ENCODE measurements around the gene NR1H4.
"Not testable (repeated sequence)": the region's sequence is repeated elsewhere in the genome, so short reads cannot be mapped to it uniquely, and the experiment has no call there.

Gene NR1H4

DNA sequence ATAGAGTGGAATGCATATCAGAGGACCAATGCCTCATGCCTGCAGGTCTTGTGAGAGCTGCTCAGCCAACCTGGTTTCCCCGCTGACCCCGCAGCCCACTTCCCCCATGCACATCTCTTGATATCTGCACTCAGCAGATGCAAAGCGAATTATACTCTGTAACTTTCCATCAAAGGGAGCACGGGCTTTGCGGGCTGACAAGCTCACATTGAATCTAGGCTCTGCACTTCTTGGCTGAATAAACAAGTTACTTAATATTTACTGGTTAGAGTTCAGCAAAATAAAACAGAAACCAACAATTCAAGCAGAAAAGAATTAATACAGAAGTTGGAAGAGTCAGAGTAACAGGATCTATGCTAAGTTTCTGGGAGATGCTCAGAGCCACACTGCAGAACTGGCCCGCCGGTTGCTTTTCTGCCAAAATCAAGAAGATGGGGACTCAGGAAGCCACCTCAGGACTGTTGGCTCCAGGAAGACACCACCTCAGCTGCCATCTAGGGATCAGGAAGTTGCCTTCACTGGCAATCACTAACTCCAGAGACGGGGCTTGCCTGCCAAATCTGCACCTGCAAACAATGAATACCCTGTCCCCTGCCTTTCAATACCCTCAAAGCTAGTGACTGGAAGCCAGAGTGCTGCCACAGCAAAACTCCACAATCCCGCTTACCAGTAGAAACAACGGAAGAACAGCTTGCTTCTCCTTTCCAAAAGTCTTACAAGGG, 46.5 kb downstream of the NR1H4 start:
- DNase-seq, result no peak

DNA sequence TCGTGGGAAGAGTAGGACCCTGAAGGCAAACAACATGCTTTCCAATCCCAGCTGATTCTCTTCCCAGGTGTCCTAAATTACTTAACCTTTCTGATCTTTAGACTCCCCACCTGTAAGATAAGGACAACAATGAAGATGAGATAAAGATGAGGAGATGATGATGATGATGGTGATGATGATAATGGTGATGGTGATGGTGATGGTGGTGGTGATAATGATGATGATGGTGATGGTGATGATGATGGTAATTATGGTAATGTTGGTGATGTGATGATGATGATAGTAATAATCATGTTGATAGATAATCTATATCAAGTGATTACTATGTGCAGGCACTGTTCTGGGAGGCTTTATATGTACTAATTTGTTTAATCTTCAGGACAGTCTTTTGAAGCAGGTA, 48.3 kb downstream of the NR1H4 start:
- DNase-seq, result no peak

DNA sequence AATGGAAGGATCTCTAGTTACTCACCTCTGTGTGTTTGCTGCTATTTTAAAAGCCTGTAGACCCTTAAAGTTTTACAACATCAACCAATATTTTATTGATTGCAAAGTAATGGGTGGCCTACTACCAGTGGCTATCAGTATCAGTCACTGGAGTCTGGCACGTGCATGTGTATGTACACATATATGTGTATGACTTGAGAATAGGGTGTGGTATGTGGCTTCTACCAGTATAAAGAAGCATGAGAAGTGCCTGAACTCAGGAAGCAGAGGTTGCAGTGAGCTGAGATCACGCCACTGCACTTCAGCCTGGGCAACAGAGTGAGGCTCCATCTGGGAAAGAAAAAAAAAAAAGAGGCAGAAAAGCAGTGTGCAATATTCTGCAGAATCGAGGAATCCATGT, 54.4 kb downstream of the NR1H4 start:
- no peak for DNase-seq

DNA sequence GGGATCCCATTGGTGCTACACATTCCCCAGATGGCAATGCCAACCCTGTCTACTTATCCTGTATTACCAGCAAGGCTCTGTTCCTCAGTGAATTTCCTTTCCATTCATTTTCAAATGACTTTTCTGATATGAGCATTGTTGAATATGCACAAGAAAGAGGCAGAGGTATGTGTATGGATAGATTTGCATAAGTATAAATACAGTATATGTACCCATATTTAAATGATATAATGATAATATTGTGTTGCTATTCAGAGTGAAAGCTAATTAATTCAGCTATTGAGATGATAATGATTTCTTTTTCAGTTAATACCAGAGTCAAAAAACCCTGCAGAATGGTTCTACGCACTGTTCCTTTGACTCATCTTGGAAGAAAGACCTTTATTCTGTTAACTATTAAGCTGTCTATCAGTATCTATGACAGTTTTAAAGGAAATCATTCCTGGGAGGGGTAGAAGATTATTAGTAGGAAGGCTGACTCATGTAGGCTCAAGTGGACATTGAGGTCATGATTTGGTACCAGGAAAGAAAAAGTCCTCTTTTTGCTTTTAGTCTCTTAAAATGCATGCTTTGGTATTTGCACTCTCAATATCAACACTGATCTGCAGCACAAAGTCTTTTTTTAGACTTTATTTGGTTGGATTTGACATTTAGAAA, 54.9 kb downstream of the NR1H4 start:
- DNase-seq, result no peak

DNA sequence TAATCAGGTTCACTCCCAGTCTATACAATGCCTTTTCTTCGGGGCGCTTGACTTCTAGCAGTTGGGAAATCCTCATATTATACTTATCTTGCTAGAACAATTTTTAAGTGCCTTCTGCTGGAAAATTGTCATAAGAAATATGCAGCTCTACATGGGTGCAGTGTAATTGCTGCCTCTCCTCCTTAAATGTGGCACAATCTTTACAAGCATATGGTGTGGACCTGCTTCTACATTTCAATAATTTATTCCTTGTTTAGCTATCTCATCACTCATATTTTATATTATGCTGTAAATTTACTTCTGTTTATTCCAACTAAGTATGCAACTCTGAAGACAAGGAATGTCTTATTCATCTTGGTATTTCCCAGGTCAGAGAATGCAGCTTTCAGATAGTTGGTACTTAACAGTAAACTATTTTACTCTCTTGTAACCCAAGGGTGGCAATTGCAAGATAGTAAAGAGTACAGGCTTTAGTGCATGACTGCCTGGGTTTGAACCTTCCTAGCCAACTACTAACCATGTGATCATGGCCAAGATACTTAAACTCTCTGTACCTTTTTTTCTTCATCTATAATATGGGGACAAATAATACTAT, 56.2 kb downstream of the NR1H4 start:
- no peak for DNase-seq

DNA sequence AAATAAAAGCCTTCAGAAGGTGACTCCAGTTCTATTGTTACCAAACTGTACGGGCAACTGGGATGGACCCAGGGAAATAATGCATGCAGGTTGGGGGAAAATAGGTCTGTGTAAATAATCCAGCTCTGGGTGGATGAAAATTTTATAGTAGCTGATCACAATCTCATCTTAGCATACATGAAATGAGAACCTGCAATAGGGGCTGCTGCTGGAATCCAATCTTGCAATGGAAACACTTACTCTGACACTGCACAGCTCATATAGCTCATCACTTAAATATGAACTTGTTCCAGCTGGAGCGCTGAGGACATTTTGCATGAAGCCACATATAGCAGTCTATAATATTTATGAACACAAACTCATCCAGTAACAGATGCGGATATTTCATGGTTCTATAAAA, 59.7 kb downstream of the NR1H4 start:
- DNase-seq, result no peak

DNA sequence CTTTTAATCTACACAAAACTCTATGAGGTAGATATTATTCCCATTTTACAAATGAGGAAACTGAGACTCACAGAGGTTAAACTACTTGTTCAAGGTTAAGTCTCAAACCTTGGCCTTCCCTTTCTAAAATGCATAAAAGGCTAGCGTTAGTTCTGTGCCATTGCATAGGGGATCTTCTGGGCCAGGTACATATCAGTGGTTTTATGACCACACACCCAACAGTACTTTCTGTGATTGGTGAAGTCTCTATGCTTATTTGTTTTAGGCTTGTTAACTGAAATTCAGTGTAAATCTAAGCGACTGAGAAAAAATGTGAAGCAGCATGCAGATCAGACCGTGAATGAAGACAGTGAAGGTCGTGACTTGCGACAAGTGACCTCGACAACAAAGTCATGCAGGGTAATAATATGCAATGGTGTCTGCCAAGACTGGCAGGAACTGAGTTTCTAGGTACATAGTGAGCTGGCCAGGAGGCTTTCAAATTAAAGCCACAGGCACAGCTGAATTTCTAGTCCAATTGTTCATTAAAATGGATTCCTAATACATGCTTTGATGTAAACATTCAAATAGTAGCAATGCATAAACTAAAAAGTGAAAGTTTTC, 61.1 kb downstream of the NR1H4 start:
- no peak for DNase-seq

DNA sequence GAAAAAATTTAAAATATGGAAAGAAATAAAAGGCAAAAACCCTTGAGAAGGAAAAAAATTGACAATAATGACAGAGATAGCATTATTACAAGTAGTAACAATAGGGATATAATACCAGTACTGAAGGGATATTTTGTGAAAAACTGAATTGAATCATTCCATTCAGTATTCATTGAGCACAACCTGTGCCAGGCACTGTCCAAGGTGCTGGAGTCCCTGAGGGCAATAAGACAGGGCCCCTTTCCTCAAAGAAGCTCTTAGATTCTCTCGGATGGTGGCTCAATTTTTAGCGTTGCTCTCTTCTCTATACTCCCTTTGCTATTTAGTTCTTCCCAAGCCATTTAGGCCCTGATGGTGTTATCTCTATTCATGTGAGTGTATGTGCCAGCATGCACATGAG, 65.5 kb downstream of the NR1H4 start:
- DNase-seq, result no peak

DNA sequence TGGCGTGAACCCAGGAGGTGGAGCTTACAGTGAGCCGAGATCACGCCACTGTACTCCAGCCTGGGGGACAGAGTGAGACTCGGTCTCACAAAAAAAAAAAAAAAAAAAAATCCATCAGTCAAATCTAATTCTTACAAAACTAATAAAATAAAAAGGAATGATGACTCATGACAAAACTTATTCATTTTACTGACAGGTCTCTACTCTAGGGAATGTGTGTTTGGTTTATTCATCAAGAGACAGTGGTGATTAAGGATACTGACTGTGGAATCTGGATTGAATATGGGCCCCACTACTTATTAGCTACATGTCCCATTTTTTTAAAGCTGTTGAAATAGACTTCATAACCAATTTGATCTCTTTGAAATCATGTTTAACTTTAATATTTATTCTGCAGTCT, 70.5 kb downstream of the NR1H4 start:
- DNase-seq, result no peak

DNA sequence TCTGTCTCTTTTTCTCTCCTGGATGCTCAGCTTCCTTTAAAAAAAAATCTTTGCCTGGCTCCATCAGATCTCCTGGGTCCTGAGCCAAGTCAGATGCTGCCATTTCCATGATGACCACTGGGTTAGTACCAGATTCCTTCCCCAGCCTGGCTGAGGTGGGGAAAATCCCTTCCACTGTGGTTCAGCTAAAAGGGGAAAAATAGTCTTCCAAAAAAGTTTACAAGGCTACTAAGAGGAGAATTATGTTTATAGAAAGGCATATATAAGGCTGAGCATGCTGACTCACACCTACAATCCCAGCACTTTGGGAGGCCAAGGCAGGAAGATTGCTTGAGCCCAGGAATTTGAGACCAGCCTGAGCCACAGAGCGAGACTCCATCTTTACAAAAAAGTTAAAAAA, 71.4 kb downstream of the NR1H4 start:
- DNase-seq, result no peak

DNA sequence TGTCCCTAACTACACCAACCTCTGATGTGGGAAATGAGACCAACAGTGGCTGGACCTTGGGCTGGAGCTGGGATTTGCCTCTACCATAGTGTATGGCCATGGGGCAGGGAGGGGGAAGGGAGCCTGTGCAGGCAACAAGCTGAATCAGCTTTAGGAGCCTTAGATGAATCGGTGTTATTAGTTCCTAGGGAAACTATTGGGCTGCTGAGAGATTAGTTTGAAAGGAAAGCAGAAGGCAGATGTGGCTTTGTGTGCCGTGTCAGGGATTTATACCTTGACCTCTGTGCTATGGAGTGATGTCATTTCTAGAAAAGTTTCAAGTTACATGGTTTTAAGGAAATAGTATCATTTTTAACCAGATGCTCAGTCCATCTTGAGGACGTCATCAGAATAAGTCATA, 80.3 kb downstream of the NR1H4 start:
- DNase-seq, result no peak

DNA sequence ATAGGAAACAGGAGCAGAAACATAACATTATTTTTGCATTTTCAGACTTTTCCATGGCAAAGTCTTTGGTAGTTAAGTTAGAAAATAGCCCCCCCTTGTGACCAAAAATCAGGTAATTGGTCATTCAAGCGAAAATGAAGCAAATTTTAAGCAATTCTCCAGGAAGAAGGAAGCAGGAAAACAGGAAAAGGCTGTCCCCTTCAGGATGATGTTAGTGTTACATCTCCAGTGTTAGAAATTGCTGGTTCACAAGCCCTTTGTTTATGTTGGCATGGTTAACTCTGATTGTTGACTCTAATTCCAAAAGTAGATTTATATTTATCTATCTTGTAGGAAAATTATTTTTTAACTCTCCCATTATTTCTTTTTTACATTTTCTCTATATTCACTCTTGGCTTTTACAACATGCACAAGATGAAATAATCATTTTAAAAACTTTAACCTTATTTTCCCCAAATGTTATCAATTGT, 81.0 kb downstream of the NR1H4 start:
- DNase-seq, result peak; percentile 12

DNA sequence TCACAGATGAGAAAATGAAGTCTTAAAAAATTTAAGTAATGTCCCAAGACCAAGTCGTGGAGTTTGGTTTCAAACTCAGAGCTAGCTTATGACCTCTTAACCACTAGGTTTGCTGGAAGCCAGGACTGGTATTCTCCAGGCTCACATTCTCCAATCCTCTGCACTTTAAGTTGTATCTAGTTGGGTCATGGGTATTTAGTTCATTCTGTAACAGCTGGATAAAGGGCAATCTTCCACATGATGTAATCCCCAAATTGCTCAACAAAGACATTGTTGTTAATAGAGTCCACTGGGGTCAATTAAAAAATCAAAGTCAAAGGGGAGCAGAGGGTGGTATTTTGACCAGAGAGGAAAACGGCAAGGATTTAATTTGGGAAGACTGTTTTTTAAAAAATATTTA, 82.1 kb downstream of the NR1H4 start:
- no peak for DNase-seq

DNA sequence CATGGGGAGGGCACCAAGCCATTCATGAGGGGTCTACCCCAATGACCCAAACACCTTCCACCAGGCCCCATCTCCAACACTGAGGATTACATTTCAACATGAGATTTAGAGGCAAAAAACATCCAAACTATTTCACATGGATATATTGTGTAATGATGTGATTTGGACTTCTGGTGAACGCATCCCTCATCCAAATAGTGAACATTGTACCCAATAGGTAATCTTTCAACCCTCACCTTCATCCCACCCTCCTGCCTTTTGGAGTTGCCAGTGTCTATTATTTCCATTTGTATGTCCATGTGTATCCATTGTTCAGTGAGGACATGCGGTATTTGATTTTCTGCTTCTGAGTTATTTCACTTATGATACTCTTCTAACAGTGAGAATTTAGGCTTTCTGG, 83.7 kb downstream of the NR1H4 start:
- DNase-seq, result no peak

DNA sequence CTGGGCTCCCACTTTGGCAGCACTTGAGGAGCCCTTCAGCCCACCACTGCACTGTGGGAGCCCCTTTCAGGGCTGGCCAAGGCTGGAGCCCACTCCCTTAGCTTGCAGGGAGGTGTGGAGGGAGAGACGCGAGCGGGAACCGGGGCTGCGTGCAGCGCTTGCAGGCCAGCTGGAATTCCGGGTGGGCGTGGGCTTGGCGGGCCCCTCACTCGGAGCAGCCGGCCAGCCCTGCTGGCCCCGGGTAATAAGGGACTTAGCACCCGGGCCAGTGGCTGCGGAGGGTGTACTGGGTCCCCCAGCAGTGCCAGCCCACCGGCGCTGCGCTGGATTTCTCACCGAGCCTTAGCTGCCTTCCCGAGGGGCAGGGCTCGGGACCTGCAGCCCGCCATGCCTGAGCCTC, 85.6 kb downstream of the NR1H4 start:
- not testable (repeated sequence) for DNase-seq

DNA sequence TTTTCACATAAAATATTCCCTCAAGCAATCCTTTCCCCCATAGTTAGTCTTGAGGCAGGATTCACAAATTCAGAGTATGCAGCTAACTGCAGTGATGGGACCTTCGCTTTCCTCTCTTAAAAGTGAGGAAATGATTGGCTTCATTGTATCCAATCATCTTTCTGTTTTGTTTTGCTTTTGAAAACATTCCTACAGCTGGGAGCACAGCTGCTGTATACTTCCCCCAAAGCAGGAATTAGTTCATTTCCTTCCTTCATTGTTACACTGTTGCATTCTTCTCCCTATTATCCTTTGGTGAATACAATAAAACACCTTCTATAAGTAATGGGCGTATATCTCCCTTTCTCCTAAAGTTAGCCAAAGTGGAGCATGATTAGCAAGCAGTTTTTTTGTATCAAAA, 90.4 kb downstream of the NR1H4 start:
- DNase-seq, result no peak

DNA sequence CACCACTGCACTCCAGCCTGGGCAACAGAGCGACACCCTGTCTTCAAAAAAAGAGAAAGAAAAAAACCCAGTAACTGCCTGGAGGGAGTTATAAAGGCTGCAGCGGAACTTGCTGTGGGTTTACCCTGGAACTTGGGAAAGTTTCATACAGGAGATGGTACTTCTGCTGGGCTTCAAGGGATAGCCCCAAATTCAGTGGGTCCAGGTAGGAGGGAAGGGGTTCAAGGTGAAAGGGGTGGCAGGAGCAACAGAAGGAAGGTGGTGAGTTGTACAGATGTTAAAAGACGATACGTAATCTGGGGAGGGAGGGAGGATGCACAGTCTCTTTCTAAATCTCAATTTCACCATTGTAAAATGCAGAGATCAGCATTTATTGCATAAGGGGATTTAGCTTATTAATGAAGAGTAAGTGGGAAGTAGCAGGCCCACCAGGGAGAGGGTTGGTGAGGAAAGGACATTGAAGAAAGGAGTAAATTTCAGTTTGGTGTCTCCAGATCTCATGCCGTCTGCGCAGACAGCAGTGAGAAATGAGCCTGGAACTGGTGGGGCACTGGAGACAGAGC, 91.3 kb downstream of the NR1H4 start:
- no peak for DNase-seq

DNA sequence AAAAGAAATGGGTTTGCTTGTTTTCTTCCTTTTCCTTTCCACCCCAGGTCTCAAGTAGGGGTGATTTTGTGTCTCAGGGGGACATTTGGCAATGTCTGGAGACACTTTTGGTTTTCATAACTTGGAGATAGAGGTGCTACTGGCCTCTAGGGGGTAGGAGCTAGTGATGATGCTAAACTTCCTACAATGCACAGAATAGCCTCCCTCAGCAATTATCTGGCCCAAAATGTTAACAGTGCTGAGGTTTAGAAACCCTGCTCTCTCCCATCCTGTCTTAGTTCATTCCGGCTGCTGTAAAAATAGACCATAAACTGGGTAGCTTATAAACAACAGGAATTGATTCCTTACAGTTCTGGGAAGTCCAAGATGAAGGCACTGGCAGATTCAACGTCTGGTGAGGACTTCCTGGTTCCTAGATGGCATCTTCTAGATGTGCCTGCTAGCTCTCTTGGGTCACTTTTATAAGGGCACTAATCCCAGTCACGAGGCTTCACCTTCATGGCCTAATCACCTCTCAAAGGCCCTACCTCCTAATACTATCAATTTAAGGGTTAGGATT, 92.4 kb downstream of the NR1H4 start:
- DNase-seq, result no peak

DNA sequence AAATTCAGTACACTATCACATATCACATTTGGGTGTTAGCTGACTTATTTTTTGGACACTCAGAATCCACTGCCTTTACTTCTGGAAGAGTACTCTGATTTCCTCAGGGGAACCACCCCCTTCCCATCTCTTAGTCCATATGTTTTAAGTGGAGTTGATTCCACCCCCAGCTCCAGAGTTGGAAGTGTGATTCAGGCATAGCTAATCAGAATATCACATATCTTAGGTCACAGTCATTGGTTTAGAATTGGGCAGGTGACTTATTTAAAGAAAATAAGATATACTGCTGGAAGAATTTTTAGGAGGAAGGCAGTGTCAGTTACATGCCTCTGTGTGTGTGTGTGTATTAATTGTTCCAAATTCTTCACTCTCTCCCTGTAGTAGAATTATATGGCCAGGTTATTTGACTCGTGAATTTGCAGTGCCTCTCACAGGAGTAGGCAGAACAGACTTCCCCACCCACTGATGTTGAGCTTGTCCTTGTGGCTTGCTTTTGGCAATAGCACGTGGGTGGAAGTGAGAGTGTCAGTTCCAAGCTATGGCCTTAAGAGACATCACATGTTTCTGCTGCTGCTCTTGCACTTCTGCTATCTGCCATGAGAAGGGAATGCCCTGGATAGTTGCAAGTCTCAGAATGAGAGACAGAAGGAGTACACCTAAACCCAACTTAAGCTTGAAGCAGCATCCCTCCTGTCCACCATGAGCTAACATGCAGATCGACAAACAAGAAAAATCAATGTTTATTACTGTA, 93.4 kb downstream of the NR1H4 start:
- DNase-seq, result no peak

DNA sequence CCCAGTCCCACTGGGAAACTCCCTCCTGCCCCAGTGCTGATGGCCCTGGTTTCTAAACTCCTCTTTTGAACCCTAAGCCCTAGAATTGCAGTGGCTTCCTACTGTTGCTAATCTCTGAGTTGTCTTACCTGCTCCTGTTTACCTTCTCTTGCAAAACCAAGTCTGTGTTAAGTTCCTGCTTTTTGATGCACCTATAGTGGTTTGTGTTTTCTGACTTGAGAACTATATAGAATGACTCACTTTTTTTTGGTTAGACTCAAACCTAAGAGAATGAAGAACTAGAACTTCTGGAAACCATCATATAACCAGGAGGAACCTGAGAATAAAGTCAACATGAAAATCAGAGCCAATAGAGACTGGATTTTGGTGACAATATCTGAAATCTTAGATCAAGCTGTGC, 94.3 kb downstream of the NR1H4 start:
- DNase-seq, result no peak

DNA sequence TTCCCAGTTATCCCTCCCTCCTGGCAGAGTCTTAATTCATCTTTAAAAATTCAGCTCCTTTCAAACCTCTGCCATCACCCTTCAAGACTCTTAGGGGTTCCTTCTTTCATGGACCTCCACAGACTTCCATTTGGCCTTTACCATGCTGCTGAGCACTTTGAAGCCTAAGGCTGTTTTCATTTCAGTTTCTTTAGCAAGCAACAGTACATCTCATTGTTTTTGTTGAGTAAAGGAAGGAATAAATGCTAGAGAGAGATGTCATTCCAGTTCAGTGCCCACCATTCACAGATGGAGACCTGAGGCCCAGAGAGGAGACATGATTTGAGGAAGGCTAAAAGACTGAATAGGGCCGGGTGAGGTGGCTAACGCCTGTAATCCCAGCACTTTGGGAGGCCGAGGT, 98.5 kb downstream of the NR1H4 start:
- DNase-seq, result no peak

Data from DMS153 (cell line).